ENCODE data around the gene CCDC159.
"Not testable (repeated sequence)": the region's sequence is repeated elsewhere in the genome, so short reads cannot be mapped to it uniquely, and the experiment has no call there.

CCDC159 gene

GRCh38 chr19:11367528-11367927, 21.2 kb downstream of the CCDC159 start:
- FAIRE-seq = no peak

GRCh38 chr19:11370744-11371143, 24.4 kb downstream of the CCDC159 start:
- no peak for FAIRE-seq

- FAIRE-seq = no peak
Observed at GRCh38 chr19:11373166-11373884, 27.0 kb downstream of the CCDC159 start.

- FAIRE-seq = no peak
Observed at GRCh38 chr19:11373885-11374432, 27.6 kb downstream of the CCDC159 start.

GRCh38 chr19:11374433-11375142, 28.3 kb downstream of the CCDC159 start, which contains the start of gene SWSAP1:
Gene SWSAP1 (plus strand): TSS chr19:11374666. CDS start chr19:11374681, 15 bp downstream.
- FAIRE-seq = peak; percentile 98

- no peak for FAIRE-seq
Observed at GRCh38 chr19:11375143-11375948, 29.0 kb downstream of the CCDC159 start.

- no peak for FAIRE-seq
Observed at GRCh38 chr19:11377237-11377636, 30.9 kb downstream of the CCDC159 start.

- no peak for FAIRE-seq
Observed at GRCh38 chr19:11377756-11378155, 31.4 kb downstream of the CCDC159 start.

- no peak for FAIRE-seq
Observed at GRCh38 chr19:11378319-11379189, 32.2 kb downstream of the CCDC159 start.

GRCh38 chr19:11379269-11379845, 33.0 kb downstream of the CCDC159 start:
- not testable (repeated sequence) for FAIRE-seq

- FAIRE-seq = no peak
Observed at GRCh38 chr19:11379857-11380350, 33.6 kb downstream of the CCDC159 start.

GRCh38 chr19:11380653-11381537, 34.6 kb downstream of the CCDC159 start:
- peak; percentile 59 for FAIRE-seq

- no peak for FAIRE-seq
Observed at GRCh38 chr19:11382898-11383705, 36.8 kb downstream of the CCDC159 start.

- no peak for FAIRE-seq
Observed at GRCh38 chr19:11383706-11384048, 37.4 kb downstream of the CCDC159 start.

- no peak for FAIRE-seq
Observed at GRCh38 chr19:11384778-11385129, 38.4 kb downstream of the CCDC159 start.

- no peak for FAIRE-seq
Observed at GRCh38 chr19:11387162-11388034, 41.1 kb downstream of the CCDC159 start.

GRCh38 chr19:11390359-11390758, 44.0 kb downstream of the CCDC159 start:
- no peak for FAIRE-seq

GRCh38 chr19:11390933-11391680, 44.8 kb downstream of the CCDC159 start:
- FAIRE-seq = no peak

Data from endometrium (tissue), 2 donors.